Kidney epithelial cell (primary cell): ENCODE data around the gene MAFG. TPM values are rescaled to one million over a fixed set of nuclear protein-coding genes. Genes with fewer than 3 reads are reported as not detected.
A peak's percentile ranks its signal among the peaks of the same experiment; 100 is the strongest.

Source experiments
- DNase-seq: peaks from one replicate; pipeline ENCODE4 v3.0.0-alpha.2; 2010; ENCODE audit warnings: low read depth
- H3K27me3 ChIP-seq: 2 replicates; pipeline ENCODE4 v1.6.0; 2011; ENCODE audit warnings: low read length; ENCODE audit not compliant: control insufficient read depth, insufficient read depth
- H3K36me3 ChIP-seq: 2 replicates; pipeline ENCODE4 v1.5.1; 2011; ENCODE audit warnings: low read length; ENCODE audit not compliant: control insufficient read depth, insufficient read depth
- H3K4me3 ChIP-seq: 2 replicates; pipeline ENCODE4 v1.5.1; 2011; ENCODE audit warnings: low read depth, mild to moderate bottlenecking, control low read depth, low read length
- CTCF ChIP-seq: IDR thresholded peaks from 2 replicates; pipeline ENCODE4 v1.5.1; 2011; ENCODE audit warnings: mild to moderate bottlenecking, moderate library complexity, low read length, control low read depth, inconsistent platforms; ENCODE audit not compliant: insufficient read depth, poor library complexity, severe bottlenecking
- total RNA-seq: library from RNA; depleted of rRNA; stranded (reverse); fragments of >200 nt; gene quantifications from 2 replicates; pipeline ENCODE4 v1.2.3, GENCODE V29; 2015

Gene MAFG
- total RNA-seq, 1 donor from 2014 or later = 41.1 TPM

- peaks cover 8% of the 10 kb centered on the region for H3K36me3 ChIP-seq
- DNase-seq = no peak
- no peak for TF ChIP-seq CTCF
- no peak overlapping the region for H3K4me3 ChIP-seq
- H3K27me3 ChIP-seq = no peaks in the 10 kb centered on the region
Measured at GRCh38 chr17:81888105-81888987, 39.2 kb downstream of the MAFG start.

GRCh38 chr17:81885869-81886548 lies 41.5 kb downstream of the MAFG start:
- Histone ChIP-seq H3K27me3 (no peaks in the 10 kb centered on the region), H3K36me3 (peaks cover 8% of the 10 kb centered on the region), H3K4me3 (no peak overlapping the region)
- no peak for TF ChIP-seq CTCF
- DNase-seq = peak; percentile 87

GRCh38 chr17:81885454-81885853 lies 42.1 kb downstream of the MAFG start:
- no peaks in the 10 kb centered on the region for H3K27me3 ChIP-seq
- H3K4me3 ChIP-seq = no peak overlapping the region
- TF ChIP-seq CTCF = no peak
- H3K36me3 ChIP-seq = peaks cover 8% of the 10 kb centered on the region
- DNase-seq = no peak

- Histone ChIP-seq H3K27me3 (no peaks in the 10 kb centered on the region), H3K36me3 (peaks cover 8% of the 10 kb centered on the region), H3K4me3 (no peak overlapping the region)
- TF ChIP-seq CTCF = no peak
- DNase-seq = no peak
Measured at GRCh38 chr17:81884968-81885367, 42.6 kb downstream of the MAFG start.

GRCh38 chr17:81884520-81884919 lies 43.0 kb downstream of the MAFG start:
- Histone ChIP-seq H3K27me3 (no peaks in the 10 kb centered on the region), H3K4me3 (no peak overlapping the region), H3K36me3 (peaks cover 8% of the 10 kb centered on the region)
- no peak for DNase-seq
- TF ChIP-seq CTCF = no peak

GRCh38 chr17:81879121-81879520 lies 48.4 kb downstream of the MAFG start:
- Histone ChIP-seq H3K27me3 (no peaks in the 10 kb centered on the region), H3K4me3 (no peak overlapping the region), H3K36me3 (no peaks in the 10 kb centered on the region)
- TF ChIP-seq CTCF = no peak
- DNase-seq = no peak
